HL-60 (cell line): Measurements from ENCODE around the gene TP73.

Experiments used
- DNase-seq, 2 experiments: peaks; one replicate each; pipeline ENCODE4 v3.0.0-alpha.2; 2010 to 2020; ENCODE audit warnings: low read depth in 1 of 2, low spot score in 1 of 2
- H3K27ac ChIP-seq: fragments of 250-450 bp; sonication (Bioruptor Pico); replicated peaks from 2 replicates; pipeline ENCODE4 v1.5.1; 2020; ENCODE audit warnings: mild to moderate bottlenecking, moderate library complexity
- H3K27me3 ChIP-seq: fragments of 250-450 bp; sonication (Bioruptor Pico); 2 replicates; pipeline ENCODE4 v1.5.1; 2021; ENCODE audit warnings: mild to moderate bottlenecking, moderate library complexity; ENCODE audit not compliant: insufficient read depth, poor library complexity, severe bottlenecking
- H3K4me3 ChIP-seq: replicated peaks from 2 replicates; pipeline ENCODE4 v1.5.1; 2011; ENCODE audit warnings: mild to moderate bottlenecking, control low read depth, low read length; ENCODE audit not compliant: insufficient read depth
- GABPA ChIP-seq: IDR thresholded peaks from 2 replicates; pipeline ENCODE4 v1.6.1; 2012; ENCODE audit warnings: low read depth
- POLR2AphosphoS5 ChIP-seq: IDR thresholded peaks from 2 replicates; pipeline ENCODE4 v1.6.1; 2012; ENCODE audit warnings: low read depth
- REST ChIP-seq: IDR thresholded peaks from 2 replicates; pipeline ENCODE4 v1.6.1; 2012; ENCODE audit warnings: low read depth; ENCODE audit not compliant: insufficient replicate concordance
- SPI1 ChIP-seq: IDR thresholded peaks from 2 replicates; pipeline ENCODE4 v1.6.1; 2012; ENCODE audit warnings: low read depth, mild to moderate bottlenecking, borderline replicate concordance
- long read RNA-seq: library from polyadenylated mRNA; unstranded; transcript quantifications from one replicate; pipeline ENCODE4 v2.0.0, GENCODE V29; 2020
- TF ChIP-seq, protein P1 (sequence below): IDR thresholded peaks from one replicate; pipeline ENCODE4 v1.5.1; 2011; ENCODE audit warnings: low read length, control low read depth, inconsistent platforms; ENCODE audit not compliant: insufficient read depth

TP73 gene
- long read RNA-seq: 0 reads

DNA sequence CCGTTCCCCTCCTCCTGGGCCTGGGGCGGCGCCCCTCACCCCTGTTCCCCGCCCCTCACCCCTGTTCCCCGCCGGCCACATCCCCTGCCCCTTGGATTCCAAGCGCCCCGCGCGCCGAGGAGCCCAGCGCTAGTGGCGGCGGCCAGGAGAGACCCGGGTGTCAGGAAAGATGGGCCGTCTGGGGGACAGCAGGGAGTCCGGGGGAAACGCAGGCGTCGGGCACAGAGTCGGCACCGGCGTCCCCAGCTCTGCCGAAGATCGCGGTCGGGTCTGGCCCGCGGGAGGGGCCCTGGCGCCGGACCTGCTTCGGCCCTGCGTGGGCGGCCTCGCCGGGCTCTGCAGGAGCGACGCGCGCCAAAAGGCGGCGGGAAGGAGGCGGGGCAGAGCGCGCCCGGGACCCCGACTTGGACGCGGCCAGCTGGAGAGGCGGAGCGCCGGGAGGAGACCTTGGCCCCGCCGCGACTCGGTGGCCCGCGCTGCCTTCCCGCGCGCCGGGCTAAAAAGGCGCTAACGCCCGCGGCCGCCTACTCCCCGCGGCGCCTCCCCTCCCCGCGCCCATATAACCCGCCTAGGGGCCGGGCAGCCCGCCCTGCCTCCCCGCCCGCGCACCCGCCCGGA, at the start of gene TP73:
Gene TP73 (plus strand): TSS at position 587 of the 618 bp plus-strand sequence. CDS start 29,850 bp downstream, outside the sequence.
- DNase-seq: no peak
- no peak for TF ChIP-seq REST
- TF ChIP-seq SPI1: no peak
- TF ChIP-seq POLR2AphosphoS5: no peak
- no peak for TF ChIP-seq GABPA
- TF ChIP-seq, protein P1, sequence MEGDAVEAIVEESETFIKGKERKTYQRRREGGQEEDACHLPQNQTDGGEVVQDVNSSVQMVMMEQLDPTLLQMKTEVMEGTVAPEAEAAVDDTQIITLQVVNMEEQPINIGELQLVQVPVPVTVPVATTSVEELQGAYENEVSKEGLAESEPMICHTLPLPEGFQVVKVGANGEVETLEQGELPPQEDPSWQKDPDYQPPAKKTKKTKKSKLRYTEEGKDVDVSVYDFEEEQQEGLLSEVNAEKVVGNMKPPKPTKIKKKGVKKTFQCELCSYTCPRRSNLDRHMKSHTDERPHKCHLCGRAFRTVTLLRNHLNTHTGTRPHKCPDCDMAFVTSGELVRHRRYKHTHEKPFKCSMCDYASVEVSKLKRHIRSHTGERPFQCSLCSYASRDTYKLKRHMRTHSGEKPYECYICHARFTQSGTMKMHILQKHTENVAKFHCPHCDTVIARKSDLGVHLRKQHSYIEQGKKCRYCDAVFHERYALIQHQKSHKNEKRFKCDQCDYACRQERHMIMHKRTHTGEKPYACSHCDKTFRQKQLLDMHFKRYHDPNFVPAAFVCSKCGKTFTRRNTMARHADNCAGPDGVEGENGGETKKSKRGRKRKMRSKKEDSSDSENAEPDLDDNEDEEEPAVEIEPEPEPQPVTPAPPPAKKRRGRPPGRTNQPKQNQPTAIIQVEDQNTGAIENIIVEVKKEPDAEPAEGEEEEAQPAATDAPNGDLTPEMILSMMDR: no peak
- Histone ChIP-seq H3K4me3 (peak within 1 kb of the TSS; percentile 26), H3K27ac (no peak within 1 kb of the TSS), H3K27me3 (peaks cover 57% of the 10 kb centered on the region)

DNA sequence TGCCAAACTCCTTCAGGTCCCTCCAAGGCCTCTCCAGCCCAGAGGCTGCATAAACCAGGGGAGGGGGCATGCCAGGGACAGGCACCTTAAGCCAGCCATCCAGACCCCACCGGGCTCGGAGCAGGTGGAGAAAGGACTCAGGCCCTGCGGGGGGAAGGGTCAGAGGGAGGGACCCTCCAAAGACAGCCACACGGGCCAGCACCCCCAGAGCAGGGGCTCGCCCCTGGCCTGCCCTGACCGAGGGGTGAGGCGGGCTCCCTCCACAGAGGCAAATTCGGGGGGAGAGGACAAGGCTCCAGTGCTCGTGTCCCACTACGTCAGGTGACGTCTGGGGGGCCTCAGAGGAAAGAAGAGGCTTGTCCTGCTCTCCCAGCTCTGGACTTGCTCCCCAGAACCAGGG, 49.2 kb upstream of the TP73 start:
- Histone ChIP-seq H3K27me3 (no peaks in the 10 kb centered on the region), H3K4me3 (no peak overlapping the region), H3K27ac (peak overlapping the region; percentile 47)
- TF ChIP-seq GABPA: no peak
- TF ChIP-seq POLR2AphosphoS5: no peak
- DNase-seq: no peak

- H3K4me3 ChIP-seq: no peak overlapping the region
- H3K27me3 ChIP-seq: no peaks in the 10 kb centered on the region
- no peak overlapping the region for H3K27ac ChIP-seq
- no peak for DNase-seq
- TF ChIP-seq, protein P1: no peak
- TF ChIP-seq REST: no peak
- no peak for TF ChIP-seq POLR2AphosphoS5
- no peak for TF ChIP-seq SPI1
- no peak for TF ChIP-seq GABPA
Measured at GRCh38 chr1:3603571-3604467, 48.5 kb upstream of the TP73 start.

DNA sequence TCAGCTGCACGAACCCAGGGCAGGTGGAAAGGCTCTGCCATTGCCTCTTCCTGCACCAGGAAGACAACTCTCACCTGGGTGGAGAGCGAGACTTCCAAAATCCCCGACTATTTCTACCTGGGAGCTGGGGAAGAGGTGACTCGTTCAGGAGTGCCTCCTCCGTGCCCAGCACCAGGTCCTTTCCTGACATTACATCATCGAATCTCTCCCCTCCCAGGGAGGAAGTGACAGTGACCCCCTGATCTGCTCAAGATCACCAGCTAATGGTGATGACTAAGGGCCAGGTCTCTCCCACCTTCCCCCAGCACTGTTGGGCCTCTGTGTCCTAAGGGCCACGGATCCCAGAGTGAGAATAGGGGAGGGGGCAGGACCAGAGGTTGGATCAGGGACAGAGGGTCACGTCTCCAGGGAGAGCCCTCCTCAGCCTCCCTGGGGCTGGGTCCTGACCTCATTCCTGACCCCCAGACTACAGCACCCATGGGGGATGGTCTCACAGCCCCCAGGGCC, 47.8 kb upstream of the TP73 start:
- no peak overlapping the region for H3K4me3 ChIP-seq
- H3K27me3 ChIP-seq: no peaks in the 10 kb centered on the region
- H3K27ac ChIP-seq: no peak overlapping the region
- TF ChIP-seq POLR2AphosphoS5: no peak
- no peak for TF ChIP-seq REST
- TF ChIP-seq, protein P1: no peak
- no peak for TF ChIP-seq SPI1
- TF ChIP-seq GABPA: no peak
- no peak for DNase-seq
